ENCODE results near the gene RRAS.

RRAS gene

GRCh38 chr19:49676784-49677230 lies 36.9 kb upstream of the RRAS start:
- peak; percentile 100 for DNase-seq

GRCh38 chr19:49676136-49676783 lies 36.3 kb upstream of the RRAS start:
- DNase-seq, result peak; percentile 89

GRCh38 chr19:49672131-49672919 lies 32.4 kb upstream of the RRAS start:
- peak; percentile 42 for DNase-seq

- no peak for DNase-seq
Measured at GRCh38 chr19:49669516-49669915, 29.6 kb upstream of the RRAS start.

- no peak for DNase-seq
Measured at GRCh38 chr19:49667473-49667872, 27.5 kb upstream of the RRAS start.

GRCh38 chr19:49666120-49666444 lies 26.1 kb upstream of the RRAS start:
- peak; percentile 46 for DNase-seq

- DNase-seq, result peak; percentile 94
Measured at GRCh38 chr19:49665351-49666119, 25.6 kb upstream of the RRAS start, which contains the start of the genes BCL2L12 and IRF3. Gene BCL2L12 (plus strand): TSS chr19:49665933. CDS start chr19:49666693, 760 bp downstream. Gene IRF3 (minus strand): TSS chr19:49665857. CDS start chr19:49664838, 1,019 bp downstream.

GRCh38 chr19:49665036-49665350 lies 25.1 kb upstream of the RRAS start:
- DNase-seq, result no peak

- DNase-seq, result peak; percentile 79
Measured at GRCh38 chr19:49664171-49665035, 24.5 kb upstream of the RRAS start.

- DNase-seq, result no peak
Measured at GRCh38 chr19:49663224-49663623, 23.3 kb upstream of the RRAS start.

GRCh38 chr19:49662011-49662410 lies 22.1 kb upstream of the RRAS start:
- DNase-seq, result no peak

GRCh38 chr19:49660338-49660961 lies 20.5 kb upstream of the RRAS start:
- DNase-seq, result no peak

GRCh38 chr19:49658566-49659442 lies 18.9 kb upstream of the RRAS start:
- DNase-seq, result no peak

GRCh38 chr19:49658139-49658517 lies 18.2 kb upstream of the RRAS start:
- no peak for DNase-seq

- DNase-seq, result no peak
Measured at GRCh38 chr19:49657493-49658138, 17.7 kb upstream of the RRAS start.

- DNase-seq, result no peak
Measured at GRCh38 chr19:49656456-49657109, 16.6 kb upstream of the RRAS start.

- no peak for DNase-seq
Measured at GRCh38 chr19:49655570-49656455, 15.9 kb upstream of the RRAS start.

- DNase-seq, result no peak
Measured at GRCh38 chr19:49654581-49654980, 14.6 kb upstream of the RRAS start.

- no peak for DNase-seq
Measured at GRCh38 chr19:49653466-49653806, 13.5 kb upstream of the RRAS start.

Measured in HCEC 1CT (cell line).